Prostate gland (tissue), 2 donors: ENCODE data around the gene POGK. TPM values are rescaled to one million over a fixed set of nuclear protein-coding genes. Genes with fewer than 3 reads are reported as not detected.
A peak's percentile ranks its signal among the peaks of the same experiment; 100 is the strongest.

Source experiments
- DNase-seq: peaks from one replicate; pipeline ENCODE4 v3.0.0-alpha.2; 2019; ENCODE audit warnings: low spot score
- H3K27ac ChIP-seq, 2 donors: fragments of 200-600 bp; sonication (generic); 2 replicates each; pipeline ENCODE4 v1.5.1; 2017 to 2019
- H3K27me3 ChIP-seq: fragments of 200-600 bp; sonication (generic); replicated peaks from 2 replicates; pipeline ENCODE4 v1.5.1; 2019; ENCODE audit not compliant: insufficient read depth
- H3K36me3 ChIP-seq, 2 donors: fragments of 200-600 bp; sonication (generic); 1 replicate in 1 of 2; 2 replicates in 1 of 2; pipeline versions ENCODE4 v1.5.1 to v1.8.1; 2017 to 2019
- H3K4me1 ChIP-seq: fragments of 200-600 bp; sonication (generic); replicated peaks from 2 replicates; pipeline ENCODE4 v1.5.1; 2019
- H3K4me3 ChIP-seq, 2 donors: fragments of 200-600 bp; sonication (generic); 2 replicates each; pipeline ENCODE4 v1.5.1; 2017 to 2019
- H3K9me3 ChIP-seq: fragments of 200-600 bp; sonication (generic); 2 replicates; pipeline ENCODE4 v1.5.1; 2017
- POLR2A ChIP-seq: fragments of 450-650 bp; IDR thresholded peaks from one replicate; pipeline ENCODE4 v1.6.1; 2016; ENCODE audit warnings: antibody characterized with exemption, mild to moderate bottlenecking
- POLR2AphosphoS5 ChIP-seq: sonication (generic); formaldehyde crosslinking; IDR thresholded peaks from one replicate; pipeline ENCODE4 v1.6.1; 2017; ENCODE audit warnings: antibody characterized with exemption
- WGBS: methylation state at CpG from one replicate; pipeline ENCODE4 v1.1.5; 2018; 5-methylcytosine and 5-hydroxymethylcytosine counted together
- intact Hi-C: fragments of 100-400 bp; cut with DNase I; formaldehyde crosslinking; loops from one replicate; pipeline ENCODE4 v1.14.2; 2022
- total RNA-seq, 2 donors: library from RNA; depleted of rRNA; stranded (reverse); fragments of >200 nt; gene quantifications; one replicate each; pipeline ENCODE4 v1.1.0, GENCODE V29; 2016
- TF ChIP-seq, protein P1 (sequence below), 4 experiments: fragments of 200-600 bp in 2 of 4; fragments of 450-650 bp in 2 of 4; sonication (generic) in 2 of 4; IDR thresholded peaks; 1 replicate in 3 of 4; 2 replicates in 1 of 4; pipeline ENCODE4 v1.5.1; 2016 to 2019; ENCODE audit warnings: antibody characterized with exemption in 4 of 4, mild to moderate bottlenecking in 2 of 4, moderate library complexity in 2 of 4

POGK gene, protein sequence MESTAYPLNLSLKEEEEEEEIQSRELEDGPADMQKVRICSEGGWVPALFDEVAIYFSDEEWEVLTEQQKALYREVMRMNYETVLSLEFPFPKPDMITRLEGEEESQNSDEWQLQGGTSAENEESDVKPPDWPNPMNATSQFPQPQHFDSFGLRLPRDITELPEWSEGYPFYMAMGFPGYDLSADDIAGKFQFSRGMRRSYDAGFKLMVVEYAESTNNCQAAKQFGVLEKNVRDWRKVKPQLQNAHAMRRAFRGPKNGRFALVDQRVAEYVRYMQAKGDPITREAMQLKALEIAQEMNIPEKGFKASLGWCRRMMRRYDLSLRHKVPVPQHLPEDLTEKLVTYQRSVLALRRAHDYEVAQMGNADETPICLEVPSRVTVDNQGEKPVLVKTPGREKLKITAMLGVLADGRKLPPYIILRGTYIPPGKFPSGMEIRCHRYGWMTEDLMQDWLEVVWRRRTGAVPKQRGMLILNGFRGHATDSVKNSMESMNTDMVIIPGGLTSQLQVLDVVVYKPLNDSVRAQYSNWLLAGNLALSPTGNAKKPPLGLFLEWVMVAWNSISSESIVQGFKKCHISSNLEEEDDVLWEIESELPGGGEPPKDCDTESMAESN
- 10 to 100 TPM; 22.3 to 34.9 TPM for total RNA-seq

DNA sequence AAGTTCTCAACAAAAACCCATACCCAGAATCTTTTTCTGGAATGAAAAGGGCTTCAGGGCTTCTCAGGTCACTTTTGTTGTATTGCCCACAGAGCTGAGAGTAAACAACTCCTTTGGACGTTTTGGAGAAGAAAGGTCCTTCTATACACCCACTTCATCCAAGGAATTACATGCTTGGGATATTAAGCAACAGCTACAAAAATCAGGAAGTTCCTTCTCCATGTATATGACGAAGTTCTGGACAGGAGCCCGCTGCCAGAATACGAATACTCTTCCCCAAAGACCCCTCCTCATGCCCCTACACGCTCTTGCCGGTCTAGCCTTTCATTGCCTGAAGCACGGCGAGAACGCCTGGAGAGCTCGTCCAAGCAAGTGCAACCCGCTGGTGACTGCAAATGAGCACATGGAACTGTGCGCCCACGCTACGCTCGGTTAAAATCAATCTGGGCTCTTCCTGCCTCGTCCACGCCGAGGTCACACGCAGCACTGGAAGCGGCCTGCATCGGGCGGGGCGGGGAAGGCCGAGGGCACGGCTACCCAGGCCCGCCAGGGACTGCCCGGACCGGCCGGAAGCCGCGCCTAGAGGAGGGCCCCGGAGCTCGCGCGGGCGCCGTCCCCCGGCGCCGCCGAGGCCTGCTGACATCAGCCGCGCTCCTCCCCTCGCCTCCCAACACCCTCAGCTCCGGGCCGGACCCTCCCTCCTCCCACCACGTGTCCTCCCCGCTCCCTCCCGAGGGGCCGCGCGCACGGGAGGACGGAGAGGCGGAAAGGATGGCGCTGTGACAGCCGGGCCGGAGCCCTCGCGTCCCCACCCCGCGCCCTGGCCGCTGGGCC is at the start of gene POGK:
TSS of gene POGK (plus strand) at position 710 of the 834 bp plus-strand sequence. CDS start 1,482 bp downstream, outside the sequence.
- WGBS: under 1% methylated on average over 51 of the region's 63 CpGs
- DNase-seq: peak; percentile 90
- H3K4me3 ChIP-seq: peak within 1 kb of the TSS; percentile 66 to 70
- peak within 1 kb of the TSS; percentile 83 to 87 for H3K27ac ChIP-seq
- no peaks in the 10 kb centered on the region for H3K27me3 ChIP-seq
- no peaks in the 10 kb centered on the region for H3K9me3 ChIP-seq
- H3K36me3 ChIP-seq: no peaks in the 10 kb centered on the region
- intact Hi-C loops: no loop called here
- peaks cover 20% of the 10 kb centered on the region for H3K4me1 ChIP-seq
- TF ChIP-seq POLR2AphosphoS5 (peak; percentile 76), POLR2A (peak; percentile 76)
- TF ChIP-seq, protein P1, sequence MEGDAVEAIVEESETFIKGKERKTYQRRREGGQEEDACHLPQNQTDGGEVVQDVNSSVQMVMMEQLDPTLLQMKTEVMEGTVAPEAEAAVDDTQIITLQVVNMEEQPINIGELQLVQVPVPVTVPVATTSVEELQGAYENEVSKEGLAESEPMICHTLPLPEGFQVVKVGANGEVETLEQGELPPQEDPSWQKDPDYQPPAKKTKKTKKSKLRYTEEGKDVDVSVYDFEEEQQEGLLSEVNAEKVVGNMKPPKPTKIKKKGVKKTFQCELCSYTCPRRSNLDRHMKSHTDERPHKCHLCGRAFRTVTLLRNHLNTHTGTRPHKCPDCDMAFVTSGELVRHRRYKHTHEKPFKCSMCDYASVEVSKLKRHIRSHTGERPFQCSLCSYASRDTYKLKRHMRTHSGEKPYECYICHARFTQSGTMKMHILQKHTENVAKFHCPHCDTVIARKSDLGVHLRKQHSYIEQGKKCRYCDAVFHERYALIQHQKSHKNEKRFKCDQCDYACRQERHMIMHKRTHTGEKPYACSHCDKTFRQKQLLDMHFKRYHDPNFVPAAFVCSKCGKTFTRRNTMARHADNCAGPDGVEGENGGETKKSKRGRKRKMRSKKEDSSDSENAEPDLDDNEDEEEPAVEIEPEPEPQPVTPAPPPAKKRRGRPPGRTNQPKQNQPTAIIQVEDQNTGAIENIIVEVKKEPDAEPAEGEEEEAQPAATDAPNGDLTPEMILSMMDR (IDR thresholded peaks at IDR 0.05): peak in 2 of 4 experiments; percentile 12 to 27

GRCh38 chr1:166796620-166797236 is 42.5 kb upstream of the POGK start:
- H3K27ac ChIP-seq: no peak overlapping the region
- H3K4me3 ChIP-seq: no peak overlapping the region
- H3K4me1 ChIP-seq: no peaks in the 10 kb centered on the region
- TF ChIP-seq, protein P1 (IDR thresholded peaks at IDR 0.05): no peak
- TF ChIP-seq POLR2AphosphoS5 (no peak), POLR2A (no peak)
- H3K36me3 ChIP-seq: no peaks in the 10 kb centered on the region
- no peaks in the 10 kb centered on the region for H3K27me3 ChIP-seq
- intact Hi-C loops: no loop called here
- no peaks in the 10 kb centered on the region for H3K9me3 ChIP-seq
- 92% methylated on average over 23 of the region's 23 CpGs for WGBS
- DNase-seq: no peak

DNA sequence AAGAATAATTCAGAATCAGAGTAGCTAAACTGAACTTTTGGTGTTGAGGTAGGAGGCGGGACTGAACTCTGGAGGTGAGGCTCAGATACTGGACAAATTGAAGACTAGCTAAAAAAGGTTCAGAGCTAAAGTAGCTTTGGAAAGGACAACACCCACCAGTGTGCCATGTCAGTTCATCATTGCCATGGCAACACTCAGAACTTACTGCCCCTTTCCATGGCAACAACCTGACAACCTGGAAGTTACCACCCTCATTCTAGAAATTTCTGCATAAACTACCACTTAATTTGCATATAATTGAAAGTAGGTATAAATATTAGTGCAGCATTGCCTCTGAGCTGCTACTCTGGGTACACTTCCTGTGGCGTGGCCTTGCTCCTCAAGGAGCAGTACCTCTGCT is 30.3 kb upstream of the POGK start:
- Histone ChIP-seq H3K36me3 (no peaks in the 10 kb centered on the region), H3K27ac (no peak overlapping the region), H3K27me3 (no peaks in the 10 kb centered on the region), H3K4me3 (no peak overlapping the region), H3K9me3 (no peaks in the 10 kb centered on the region), H3K4me1 (no peaks in the 10 kb centered on the region)
- no peak for TF ChIP-seq POLR2A
- TF ChIP-seq, protein P1 (IDR thresholded peaks at IDR 0.05): no peak
- TF ChIP-seq POLR2AphosphoS5: no peak
- 68% methylated on average over 2 of the region's 2 CpGs for WGBS
- no peak for DNase-seq
- intact Hi-C loops: no loop called here

DNA sequence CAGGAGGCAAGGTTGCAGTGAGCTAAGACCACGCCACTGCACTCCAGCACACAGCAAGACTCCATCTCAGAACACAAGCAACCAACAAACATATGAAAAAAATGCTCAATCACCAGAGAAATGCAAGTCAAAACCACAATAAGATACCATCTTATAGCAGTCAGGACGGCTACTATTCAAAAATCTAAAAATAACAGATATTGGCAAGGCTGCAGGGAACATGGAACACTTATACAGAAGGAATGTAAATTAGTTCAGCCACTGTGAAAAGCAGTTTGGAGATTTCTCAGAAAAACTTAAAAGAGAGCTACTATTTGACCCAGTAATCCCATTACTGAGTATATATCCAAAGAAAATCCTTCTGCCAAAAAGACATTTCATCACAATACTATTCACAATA is 27.6 kb upstream of the POGK start:
- 55% methylated on average over 2 of the region's 2 CpGs for WGBS
- DNase-seq: no peak
- Histone ChIP-seq H3K9me3 (no peaks in the 10 kb centered on the region), H3K4me3 (no peak overlapping the region), H3K27ac (no peak overlapping the region), H3K27me3 (no peaks in the 10 kb centered on the region), H3K4me1 (no peaks in the 10 kb centered on the region), H3K36me3 (no peaks in the 10 kb centered on the region)
- TF ChIP-seq, protein P1 (IDR thresholded peaks at IDR 0.05): no peak
- no peak for TF ChIP-seq POLR2A
- TF ChIP-seq POLR2AphosphoS5: no peak
- intact Hi-C loops: no loop called here
